NCI-H1105 (cell line): ENCODE data around the gene TNS1.
"Not testable (repeated sequence)": the region's sequence is repeated elsewhere in the genome, so short reads cannot be mapped to it uniquely, and the experiment has no call there.

ENCODE experiments used
- DNase-seq: peaks from one replicate; lab custom pipeline; 2025; lab: John Stamatoyannopoulos, UW

The TNS1 gene

GRCh38 chr2:218029366-218030360 is 26.9 kb upstream of the TNS1 start:
- no peak for DNase-seq

- DNase-seq: no peak
These were observed 26.0 kb upstream of the TNS1 start for GRCh38 chr2:218028562-218029348.

- DNase-seq: no peak
These were observed 25.3 kb upstream of the TNS1 start for GRCh38 chr2:218028189-218028495.

- no peak for DNase-seq
These were observed 24.8 kb upstream of the TNS1 start for GRCh38 chr2:218027426-218028188.

GRCh38 chr2:218026676-218027425 is 24.1 kb upstream of the TNS1 start:
- DNase-seq: no peak

- no peak for DNase-seq
These were observed 23.4 kb upstream of the TNS1 start for GRCh38 chr2:218026244-218026643.

GRCh38 chr2:218024871-218025270 is 22.1 kb upstream of the TNS1 start:
- no peak for DNase-seq

GRCh38 chr2:218024336-218024735 is 21.5 kb upstream of the TNS1 start:
- no peak for DNase-seq

- DNase-seq: no peak
These were observed 20.8 kb upstream of the TNS1 start for GRCh38 chr2:218023636-218024035.

- DNase-seq: no peak
These were observed 20.2 kb upstream of the TNS1 start for GRCh38 chr2:218022851-218023530.

GRCh38 chr2:218022131-218022850 is 19.5 kb upstream of the TNS1 start:
- DNase-seq: no peak

GRCh38 chr2:218021536-218022071 is 18.8 kb upstream of the TNS1 start:
- DNase-seq: no peak

GRCh38 chr2:218020966-218021535 is 18.3 kb upstream of the TNS1 start:
- no peak for DNase-seq

GRCh38 chr2:218020281-218020680 is 17.5 kb upstream of the TNS1 start:
- DNase-seq: no peak

GRCh38 chr2:218019411-218020060 is 16.7 kb upstream of the TNS1 start:
- no peak for DNase-seq

GRCh38 chr2:218018842-218019125 is 16.0 kb upstream of the TNS1 start:
- not testable (repeated sequence) for DNase-seq

GRCh38 chr2:218017211-218018053 is 14.6 kb upstream of the TNS1 start:
- no peak for DNase-seq

- no peak for DNase-seq
These were observed 14.0 kb upstream of the TNS1 start for GRCh38 chr2:218016810-218017209.
